8988T (cell line): ENCODE results near the gene RBL2.
"Not testable (repeated sequence)": the region's sequence is repeated elsewhere in the genome, so short reads cannot be mapped to it uniquely, and the experiment has no call there.

Source experiments
- DNase-seq: peaks from one replicate; pipeline ENCODE4 v3.0.0; 2011

Gene RBL2

DNA sequence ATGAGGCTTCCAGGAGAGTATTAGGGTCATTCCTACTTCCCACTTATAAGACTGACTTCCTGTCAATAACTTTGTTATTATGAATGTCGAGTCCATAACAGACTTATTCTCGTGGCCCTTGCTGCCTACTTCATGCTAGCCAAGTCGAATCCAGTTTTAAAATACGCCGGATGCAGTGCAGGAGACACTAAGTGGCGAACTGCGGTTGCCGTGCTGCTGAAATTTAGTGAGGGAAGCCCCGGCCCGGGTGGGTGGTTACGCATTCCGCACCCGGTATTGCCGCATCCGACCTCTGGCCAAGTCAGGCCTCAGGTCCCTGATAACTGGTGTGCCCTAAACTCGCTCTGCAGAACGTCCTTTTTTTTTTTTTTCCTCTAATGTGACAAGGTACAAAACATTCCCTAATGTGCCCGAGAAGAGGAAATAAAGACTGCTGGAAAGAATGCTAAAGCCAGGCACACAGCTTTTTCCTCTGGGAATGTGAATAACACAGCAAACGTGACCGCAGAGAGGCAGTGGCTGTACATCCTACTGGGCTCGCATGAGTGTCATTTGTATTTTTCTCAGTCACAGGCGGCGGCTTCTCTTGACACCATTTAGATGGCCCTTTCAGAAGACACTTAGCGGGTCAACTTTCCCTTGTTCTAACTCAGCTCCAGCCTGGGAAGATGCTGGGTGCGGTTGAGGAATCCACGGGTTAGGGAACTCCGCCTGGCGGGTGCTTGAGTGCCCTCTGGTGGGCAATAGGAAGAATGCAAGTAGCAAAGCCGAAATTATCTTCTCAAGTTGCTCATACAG, 75.8 kb downstream of the RBL2 start:
- DNase-seq = peak; percentile 70

DNA sequence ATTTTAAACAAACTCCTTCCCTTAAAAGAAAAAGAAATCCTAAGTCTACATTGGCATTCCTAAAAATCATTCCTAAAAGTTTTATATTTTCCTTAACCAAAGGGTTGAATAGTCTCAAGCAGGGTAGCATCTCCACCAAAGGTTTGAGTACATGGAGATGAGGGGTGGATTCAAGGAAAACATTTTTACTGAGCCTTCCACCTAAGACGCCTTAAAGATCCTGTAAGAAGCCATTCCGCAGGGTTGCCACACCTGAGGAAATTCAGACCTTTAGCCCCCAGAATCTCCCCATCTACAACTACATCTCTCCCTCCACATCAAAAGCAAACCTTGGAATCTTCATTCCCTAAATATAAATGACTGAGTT, 76.4 kb downstream of the RBL2 start:
- DNase-seq = no peak

DNA sequence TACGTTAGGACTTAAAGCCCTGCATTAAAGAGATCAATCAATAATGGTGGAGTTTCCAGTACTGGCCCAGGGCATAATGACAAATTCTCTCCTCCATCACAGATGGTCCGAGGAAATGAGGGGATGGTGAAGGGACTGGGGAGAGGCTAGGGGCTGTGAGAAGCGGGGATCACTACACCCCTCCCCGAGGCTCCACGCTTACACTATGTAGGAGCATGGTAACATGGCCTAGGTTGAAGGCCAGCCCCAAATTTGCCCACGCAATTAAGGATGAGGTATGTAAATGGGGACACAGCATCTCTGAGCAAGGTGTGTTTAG, 76.8 kb downstream of the RBL2 start:
- no peak for DNase-seq

DNA sequence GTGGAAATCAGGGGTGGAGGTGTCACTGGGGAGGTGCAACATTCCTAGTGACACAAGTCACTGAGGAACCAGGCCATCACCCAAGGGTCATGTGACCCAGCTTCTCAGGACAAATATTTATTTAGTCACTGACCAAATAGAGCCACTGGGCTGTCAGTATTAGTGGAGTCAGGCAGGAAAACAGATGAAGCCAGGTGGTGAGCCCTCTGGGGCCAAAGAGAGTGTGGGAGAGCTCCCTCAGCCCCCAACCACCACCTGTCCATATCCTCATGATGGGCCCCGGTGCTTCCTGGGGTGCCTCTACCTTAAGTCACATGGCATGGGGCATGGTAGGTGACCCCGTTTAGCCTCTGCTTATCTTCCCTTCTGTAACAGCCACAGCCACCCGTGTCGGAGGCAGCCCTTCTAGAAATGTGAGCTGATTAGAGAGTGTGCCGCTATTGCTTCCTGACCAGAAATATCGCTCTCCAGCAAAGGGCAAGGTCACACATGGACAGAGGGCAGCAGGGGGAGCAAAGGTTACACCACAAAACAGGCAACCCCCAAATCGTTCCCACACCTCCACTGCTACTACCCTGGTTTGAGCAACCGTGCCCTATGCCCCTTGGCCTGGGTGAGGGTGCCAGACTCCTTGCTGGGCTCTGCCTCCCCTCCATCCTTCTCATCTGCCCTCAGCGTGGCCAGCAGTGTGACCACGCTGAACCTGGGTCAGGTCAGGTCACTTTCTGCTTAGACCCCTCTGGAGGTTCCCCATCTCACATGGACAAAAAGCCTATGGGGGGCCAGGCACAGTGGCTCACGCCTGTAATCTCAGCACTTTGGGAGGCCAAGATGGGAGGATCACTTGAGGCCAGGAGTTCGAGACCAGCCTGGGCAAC, 77.4 kb downstream of the RBL2 start:
- no peak for DNase-seq

DNA sequence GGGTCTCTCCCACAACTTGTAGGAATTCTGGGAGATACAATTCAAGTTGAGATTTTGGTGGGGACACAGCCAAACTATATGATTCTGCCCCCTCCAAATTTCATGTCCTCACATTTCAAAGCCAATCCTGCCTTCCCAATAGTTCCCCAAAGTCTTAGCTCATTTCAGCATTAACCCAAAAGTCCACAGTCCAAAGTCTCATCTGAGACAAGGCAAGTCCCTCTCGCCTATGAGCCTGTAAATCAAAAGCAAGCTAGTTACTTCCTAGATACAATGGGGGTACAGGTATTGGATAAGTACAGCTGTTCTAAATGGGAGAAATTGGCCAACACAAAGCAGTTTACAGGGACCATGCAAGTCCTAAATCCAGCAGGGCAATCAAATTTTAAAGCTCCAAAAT, 78.5 kb downstream of the RBL2 start:
- DNase-seq = not testable (repeated sequence)

DNA sequence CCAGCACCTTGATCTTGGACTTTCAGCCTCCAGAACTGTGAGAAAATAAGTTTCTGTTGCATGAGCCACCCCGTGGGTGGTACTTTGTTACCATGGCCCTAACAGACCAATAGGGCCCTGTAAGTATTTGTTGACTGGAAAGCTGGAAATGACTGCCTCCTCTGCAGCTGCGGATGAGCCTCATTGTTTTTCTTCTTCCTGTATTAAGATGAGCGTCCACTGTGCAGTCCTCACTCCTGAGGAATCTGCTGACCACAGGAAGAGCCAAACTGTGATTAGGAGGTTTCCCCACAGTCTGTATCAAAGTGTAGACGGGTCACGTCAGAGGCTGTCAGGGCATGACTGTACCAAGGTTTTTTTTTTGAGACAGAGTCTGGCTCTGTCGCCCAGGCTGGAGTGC, 81.0 kb downstream of the RBL2 start:
- DNase-seq = no peak

DNA sequence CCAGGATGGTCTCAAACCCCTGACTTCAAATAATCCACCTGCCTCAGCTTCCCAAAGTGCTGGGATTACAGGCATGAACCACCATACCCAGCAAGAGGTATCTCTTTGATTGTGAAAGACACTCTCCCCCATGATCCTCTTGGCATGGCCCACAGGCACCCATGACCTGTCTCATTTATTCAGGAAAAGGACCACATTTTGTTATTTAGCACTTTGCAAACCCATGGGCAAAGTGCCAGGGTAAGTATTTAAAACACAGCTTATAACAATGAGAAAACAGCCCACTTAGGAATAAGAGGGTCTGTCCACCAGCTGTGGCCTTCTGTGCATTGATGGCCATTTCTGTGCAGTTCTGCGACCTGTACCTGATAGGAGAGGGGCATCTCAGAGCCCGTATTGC, 81.5 kb downstream of the RBL2 start:
- no peak for DNase-seq

DNA sequence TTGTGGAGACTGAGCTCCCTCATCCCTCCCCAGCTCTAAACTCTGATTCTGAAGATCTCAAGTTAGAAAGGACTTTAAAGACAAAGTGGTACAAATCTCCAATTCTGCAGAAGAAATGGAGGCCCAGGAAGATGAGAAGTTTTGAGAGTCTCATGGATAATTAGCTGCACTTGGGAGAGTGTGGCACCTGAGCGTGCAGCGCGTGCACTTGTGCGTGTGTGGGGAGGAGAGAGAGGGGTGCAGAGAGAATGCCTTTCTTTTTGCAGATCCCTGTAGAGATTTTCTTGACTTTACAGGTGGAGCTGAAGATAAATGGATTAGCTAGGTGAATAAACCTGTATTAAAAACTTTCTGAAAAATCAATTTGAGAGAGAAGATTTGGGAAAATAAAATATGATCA, 83.6 kb downstream of the RBL2 start:
- no peak for DNase-seq

DNA sequence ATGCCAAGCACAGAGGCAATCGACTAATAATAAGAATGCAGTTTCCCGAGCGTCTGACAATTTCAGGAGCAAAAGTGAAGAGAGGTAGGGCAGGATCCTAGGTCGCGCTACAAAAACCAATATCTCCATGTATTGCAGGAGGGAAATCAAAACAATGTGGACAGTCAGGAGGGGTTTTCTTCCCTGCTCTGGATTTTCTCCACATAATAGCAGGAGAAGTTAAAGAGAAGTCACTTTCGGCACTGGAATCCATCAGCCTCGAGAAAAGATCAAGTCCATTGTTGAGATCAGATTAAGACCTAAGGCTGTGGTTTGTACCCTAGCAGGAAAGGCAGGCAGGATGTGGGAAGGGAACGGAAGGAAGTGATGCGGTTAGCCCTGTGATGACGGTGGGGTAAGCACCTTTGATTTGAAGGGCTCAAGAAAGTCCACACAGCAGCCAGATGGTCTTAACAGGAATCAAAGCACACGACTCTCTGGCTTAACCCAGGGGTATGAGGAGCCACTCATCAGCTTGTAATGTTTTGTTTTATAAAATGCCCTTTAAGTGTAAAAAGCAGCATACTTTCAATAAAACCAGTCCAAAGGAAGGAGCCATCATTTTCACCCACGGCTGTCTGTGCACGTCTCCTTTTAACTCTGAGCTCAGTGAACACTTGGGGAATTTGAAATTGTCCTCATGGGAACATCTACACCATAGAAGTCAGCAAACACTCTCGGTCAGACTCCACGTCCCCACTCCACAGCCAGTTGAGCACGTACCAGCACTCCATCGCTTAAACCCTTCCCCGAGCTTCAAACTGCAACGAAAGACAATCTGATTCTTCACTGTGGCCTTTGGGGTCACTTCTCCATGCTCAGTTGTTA, 84.5 kb downstream of the RBL2 start:
- DNase-seq = no peak

DNA sequence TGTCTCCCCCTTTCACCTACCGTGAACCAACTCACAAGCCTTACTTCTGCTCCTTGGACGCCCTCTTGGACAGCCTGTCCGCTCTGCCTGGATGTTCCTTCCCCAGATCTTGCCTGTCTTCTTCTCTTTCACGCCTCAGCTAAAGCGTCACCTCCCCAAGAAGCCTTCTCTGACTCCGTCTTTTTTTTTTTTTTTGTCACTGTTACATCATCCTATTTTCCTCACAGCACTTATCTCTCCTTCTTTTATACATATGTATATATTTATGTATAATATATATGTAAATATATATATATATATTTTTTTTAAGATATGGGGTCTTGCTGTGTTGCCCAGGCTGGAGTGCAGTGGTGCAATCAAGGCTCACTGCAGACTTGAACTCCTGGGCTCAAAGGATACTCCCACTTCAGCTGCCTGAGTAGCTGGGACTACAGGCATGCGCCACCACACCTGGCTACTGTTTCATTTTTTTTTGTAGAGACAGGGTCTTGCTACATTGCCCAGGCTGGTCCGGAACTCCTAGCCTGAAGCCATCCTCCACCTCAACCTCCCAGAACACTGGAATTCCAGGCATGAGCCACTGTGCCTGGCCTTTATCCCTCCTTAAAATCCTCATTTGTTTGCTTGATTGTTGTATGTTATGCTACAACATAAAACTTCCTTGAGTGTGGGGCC, 85.3 kb downstream of the RBL2 start:
- DNase-seq = no peak

DNA sequence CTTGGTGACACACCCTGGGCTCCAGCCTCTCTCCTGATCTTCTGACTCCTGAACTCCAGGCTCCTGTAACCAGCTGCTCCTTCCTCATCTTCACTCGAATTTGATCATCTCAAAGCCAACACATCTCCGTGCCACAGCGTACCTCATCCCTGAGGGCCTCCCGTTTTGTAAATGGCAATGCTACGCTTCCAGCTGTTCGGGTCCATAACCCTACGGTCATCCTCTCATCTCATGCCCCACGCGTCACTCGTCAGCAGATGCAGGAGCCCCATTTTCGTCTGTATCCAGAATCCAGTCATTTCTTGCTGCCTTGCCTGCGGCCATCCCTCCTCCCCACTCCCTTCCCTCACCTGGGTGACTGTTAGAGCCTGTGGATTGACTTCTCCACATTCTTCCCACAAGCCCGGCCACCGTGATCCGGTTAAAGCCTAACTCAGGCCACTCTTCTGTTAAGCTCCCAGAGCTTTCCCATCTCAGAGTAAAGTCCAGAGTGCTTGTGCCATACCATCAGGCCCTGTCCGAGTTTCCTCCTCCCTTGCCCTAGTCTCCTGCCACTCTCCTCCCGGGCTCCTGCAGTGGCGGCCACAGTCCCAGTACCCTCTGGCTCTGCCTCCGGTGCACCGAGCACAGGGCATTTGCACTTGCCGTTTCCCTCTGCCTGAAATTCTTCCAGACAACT, 89.0 kb downstream of the RBL2 start:
- DNase-seq = no peak

DNA sequence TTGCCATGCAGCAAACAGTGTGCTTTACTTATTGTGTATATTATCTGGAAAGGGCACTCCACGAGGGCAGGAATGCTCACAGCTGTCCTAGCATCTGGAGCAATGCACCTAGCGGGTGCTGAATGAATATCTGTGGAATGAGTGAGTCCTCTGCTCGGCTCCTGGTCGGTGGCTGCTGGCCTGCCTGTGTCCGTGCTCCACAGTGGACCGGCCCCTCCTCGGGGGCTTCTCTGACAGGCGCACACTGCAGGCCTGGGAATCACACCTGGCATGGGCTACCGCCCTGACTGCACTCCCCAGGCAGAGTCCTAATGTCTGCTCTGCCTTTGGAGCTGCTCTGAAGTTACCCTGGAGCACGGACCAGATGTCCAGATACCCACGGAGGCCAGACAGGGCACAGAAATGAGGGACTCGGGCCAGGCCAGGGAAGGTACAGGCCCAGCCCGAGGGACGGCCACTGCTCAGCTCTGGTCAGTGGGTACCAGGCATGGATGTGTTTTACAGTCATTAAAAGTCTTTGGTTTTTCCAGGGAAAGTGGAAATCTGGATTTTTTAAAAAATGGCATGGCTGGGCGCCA, 89.8 kb downstream of the RBL2 start:
- no peak for DNase-seq

DNA sequence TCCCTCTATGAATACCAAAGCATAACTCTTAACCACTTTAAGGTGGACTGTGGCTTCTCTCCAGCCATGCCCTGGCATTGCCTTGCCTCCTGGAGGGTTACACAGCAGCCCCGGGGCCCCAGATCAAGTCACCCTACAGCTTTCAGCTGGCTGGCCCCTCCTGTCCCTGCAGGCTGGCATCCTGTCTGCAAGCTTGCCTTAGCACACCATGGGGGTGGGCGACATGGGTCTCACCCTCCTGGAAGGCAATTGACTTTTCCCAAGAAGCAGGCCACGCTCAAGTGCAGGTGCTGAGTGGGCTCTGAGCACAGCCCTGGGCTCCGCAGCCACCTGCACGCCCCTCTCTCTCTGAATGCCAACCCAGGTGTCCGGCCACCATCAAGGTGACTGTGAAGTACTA, 94.5 kb downstream of the RBL2 start:
- no peak for DNase-seq

DNA sequence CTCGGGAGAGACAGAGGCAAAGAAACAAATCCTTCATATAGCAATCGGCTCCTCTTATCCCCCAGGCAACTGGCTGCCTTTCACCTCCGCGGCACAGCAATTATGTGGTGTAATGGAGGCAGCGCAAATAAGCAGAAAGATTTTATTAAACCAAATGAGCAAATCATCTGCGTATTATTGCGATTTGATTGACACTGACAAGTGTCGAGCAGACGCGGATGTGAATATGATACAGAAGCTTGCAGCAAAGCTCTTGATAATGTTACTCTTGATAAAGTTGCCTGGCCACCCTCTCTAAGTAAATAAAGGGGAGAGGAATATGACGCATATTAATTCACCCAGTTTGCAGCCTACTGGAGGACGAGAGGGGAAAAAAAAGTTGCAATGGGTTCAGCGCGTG, 95.2 kb downstream of the RBL2 start:
- no peak for DNase-seq

DNA sequence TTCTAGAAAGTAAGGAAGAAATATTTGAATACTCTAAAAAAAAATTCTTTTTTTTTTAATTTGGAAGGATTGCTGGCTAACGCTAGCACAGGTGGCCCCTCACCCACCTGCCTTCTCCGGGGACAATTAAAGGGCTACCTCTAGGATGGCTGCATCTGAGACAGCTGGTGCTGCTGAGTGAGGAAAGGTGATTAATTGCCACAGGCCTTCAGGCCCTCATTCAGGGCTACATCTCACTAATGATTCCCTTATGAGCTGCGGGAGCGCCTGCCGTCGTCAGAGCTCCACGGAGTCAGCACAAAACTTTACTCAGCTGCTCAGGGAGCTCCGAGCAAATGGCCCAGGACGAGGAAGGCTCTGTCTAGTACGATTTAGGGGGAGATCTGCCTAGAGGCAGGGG, 95.8 kb downstream of the RBL2 start:
- DNase-seq = no peak

DNA sequence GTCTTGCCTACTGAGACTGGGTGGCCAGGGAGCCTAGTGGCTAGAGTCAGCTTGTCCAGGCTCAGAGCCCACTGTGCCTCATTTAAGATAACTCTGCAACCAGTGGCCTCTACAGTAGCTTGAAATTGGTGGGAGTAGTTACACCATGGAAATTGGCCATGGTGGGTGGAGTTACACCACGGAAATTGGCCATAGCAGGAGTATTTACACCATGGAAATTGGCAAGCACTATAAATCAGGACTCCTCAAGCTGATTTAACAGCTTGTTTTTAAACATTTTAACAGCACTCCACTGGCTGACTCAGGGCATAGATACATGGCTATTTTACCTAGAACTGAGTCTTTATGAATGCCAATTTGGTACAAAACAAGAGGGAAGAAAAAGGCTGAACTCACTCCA, 96.5 kb downstream of the RBL2 start:
- DNase-seq = no peak

DNA sequence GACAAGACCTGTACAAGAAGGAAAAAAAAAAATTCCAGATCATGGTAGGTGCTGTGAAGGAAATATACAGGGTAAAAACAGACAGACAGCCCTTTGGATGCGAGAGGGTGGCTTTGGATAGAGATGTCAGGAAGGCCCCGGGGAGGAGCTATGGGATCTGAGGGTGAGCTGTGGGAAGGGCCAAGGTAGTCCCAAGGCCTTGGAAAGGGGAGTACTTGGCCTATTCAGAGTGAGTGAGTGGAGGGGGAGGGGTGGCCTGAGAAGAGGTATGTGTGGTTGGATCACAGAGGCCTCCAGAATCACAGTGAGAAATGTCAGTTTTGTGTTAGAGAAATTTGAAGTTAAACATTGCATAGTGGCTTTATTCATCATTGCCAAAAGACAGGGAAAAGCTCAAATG, 99.9 kb downstream of the RBL2 start:
- no peak for DNase-seq

DNA sequence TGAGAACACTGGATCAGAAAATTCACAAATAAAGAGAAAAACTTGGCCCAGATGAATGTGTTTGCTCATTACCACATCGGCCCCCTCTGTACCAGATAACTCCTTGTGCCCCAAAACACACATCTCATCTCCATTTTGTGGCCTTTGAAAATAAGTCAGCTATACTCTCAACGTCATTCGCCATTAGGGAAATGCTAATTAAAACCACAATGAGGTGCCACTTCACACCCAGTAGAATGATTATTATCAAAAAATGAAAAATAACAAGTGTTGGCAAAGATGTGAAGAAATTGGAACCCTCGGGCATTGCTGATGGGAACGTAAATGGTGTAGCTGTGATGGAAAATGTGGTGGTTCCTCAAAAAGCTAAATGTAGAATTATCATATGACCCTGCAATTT, 103.4 kb downstream of the RBL2 start:
- DNase-seq = no peak

DNA sequence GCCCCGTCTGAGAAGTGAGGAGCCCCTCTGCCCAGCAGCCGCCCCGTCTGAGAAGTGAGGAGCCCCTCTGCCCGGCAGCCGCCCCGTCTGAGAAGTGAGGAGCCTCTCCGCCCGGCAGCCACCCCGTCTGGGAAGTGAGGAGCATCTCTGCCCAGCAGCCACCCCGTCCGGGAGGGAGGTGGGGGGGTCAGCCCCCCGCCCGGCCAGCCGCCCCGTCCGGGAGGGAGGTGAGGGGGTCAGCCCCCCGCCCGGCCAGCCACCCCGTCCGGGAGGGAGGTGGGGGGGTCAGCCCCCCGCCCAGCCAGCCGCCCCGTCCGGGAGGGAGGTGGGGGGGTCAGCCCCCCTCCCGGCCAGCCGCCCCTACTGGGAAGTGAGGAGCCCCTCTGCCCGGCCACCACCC, 105.1 kb downstream of the RBL2 start:
- DNase-seq = not testable (repeated sequence)

DNA sequence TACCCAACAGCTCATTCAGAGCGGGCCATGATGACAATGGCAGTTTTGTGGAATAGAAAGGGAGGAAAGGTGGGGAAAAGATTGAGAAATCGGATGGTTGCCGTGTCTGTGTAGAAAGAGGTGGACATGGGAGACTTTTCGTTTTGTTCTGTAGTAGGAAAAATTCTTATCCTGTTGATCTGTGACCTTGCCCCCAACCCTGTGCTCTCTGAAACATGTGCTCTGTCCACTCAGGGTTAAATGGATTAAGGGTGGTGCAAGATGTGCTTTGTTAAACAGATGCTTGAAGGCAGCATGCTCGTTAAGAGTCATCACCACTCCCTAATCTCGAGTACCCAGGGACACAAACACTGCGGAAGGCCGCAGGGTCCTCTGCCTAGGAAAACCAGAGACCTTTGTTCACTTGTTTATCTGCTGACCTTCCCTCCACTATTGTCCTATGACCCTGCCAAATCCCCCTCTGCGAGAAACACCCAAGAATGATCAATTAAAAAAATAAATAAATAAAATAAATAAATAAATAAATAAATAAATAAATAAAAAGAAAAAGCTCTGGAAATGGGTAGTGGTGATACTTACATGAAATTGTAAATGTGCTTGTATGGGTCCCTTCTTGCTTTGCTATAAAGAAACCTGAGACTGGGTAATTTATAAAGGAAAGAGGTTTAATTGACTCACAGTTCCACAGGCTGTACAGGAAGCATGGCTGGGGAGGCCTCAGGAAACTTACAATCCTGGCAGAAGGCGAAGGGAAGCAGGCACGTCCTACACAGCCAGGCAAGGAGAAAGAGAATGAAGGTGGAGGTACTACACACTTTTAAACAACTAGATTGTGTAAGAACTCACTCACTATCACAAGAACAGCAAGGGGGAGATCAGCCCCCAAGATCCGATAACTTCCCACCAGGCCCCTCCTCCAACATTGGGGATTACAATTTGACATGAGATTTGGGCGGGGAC, 105.8 kb downstream of the RBL2 start:
- not testable (repeated sequence) for DNase-seq
